H9 (cell line): ENCODE data around the gene ISG20L2. TPM values are rescaled to one million over a fixed set of nuclear protein-coding genes. Genes with fewer than 3 reads are reported as not detected.

Experiments used
- DNase-seq: peaks from one replicate; pipeline ENCODE4 v3.0.0-alpha.2; 2017
- H2AFZ ChIP-seq: one replicate; pipeline ENCODE4 v1.6.1; 2013; ENCODE audit warnings: mild to moderate bottlenecking, low read length, control low read depth, moderate library complexity
- H2AK5ac ChIP-seq: 2 replicates; pipeline ENCODE4 v1.6.1; 2013; ENCODE audit warnings: low read length, control low read depth, mixed read lengths; ENCODE audit not compliant: insufficient read length
- H2BK120ac ChIP-seq: one replicate; pipeline ENCODE4 v1.6.1; 2013; ENCODE audit warnings: low read depth, mild to moderate bottlenecking, low read length, control low read depth, inconsistent platforms; ENCODE audit not compliant: poor library complexity, severe bottlenecking
- H2BK12ac ChIP-seq: 2 replicates; pipeline ENCODE4 v1.6.1; 2013; ENCODE audit warnings: low read length, control low read depth, mixed read lengths, low read depth; ENCODE audit not compliant: insufficient read length
- H2BK15ac ChIP-seq: 2 replicates; pipeline ENCODE4 v1.6.1; 2013; ENCODE audit warnings: low read depth, low read length, control low read depth
- H2BK20ac ChIP-seq: one replicate; pipeline ENCODE4 v1.6.1; 2013; ENCODE audit warnings: low read depth, mild to moderate bottlenecking, low read length, control low read depth, inconsistent platforms; ENCODE audit not compliant: poor library complexity, severe bottlenecking
- H2BK5ac ChIP-seq: 2 replicates; pipeline ENCODE4 v1.6.1; 2013; ENCODE audit warnings: low read length, control low read depth, mixed read lengths; ENCODE audit not compliant: insufficient read length
- H3K14ac ChIP-seq: 2 replicates; pipeline ENCODE4 v1.6.1; 2013; ENCODE audit warnings: low read length, control low read depth; ENCODE audit not compliant: insufficient read depth
- H3K18ac ChIP-seq: 2 replicates; pipeline ENCODE4 v1.6.1; 2013; ENCODE audit warnings: low read depth, mild to moderate bottlenecking, mixed read lengths, low read length, control low read depth; ENCODE audit not compliant: insufficient read length
- H3K23ac ChIP-seq: 2 replicates; pipeline ENCODE4 v1.6.1; 2013; ENCODE audit warnings: low read length, control low read depth, mixed read lengths, low read depth; ENCODE audit not compliant: insufficient read length
- H3K23me2 ChIP-seq: 2 replicates; pipeline ENCODE4 v1.6.1; 2013; ENCODE audit warnings: low read depth, mild to moderate bottlenecking, mixed read lengths, low read length, control low read depth; ENCODE audit not compliant: insufficient read length, poor library complexity, severe bottlenecking
- H3K27ac ChIP-seq: 2 replicates; pipeline ENCODE4 v1.5.1; 2013; ENCODE audit warnings: low read length, control low read depth, mixed read lengths, low read depth; ENCODE audit not compliant: insufficient read length
- H3K27me3 ChIP-seq: 2 replicates; pipeline ENCODE4 v1.6.1; 2013; ENCODE audit warnings: low read length, control low read depth, inconsistent platforms; ENCODE audit not compliant: insufficient read depth
- H3K4ac ChIP-seq: 2 replicates; pipeline ENCODE4 v1.6.1; 2013; ENCODE audit warnings: low read depth, mild to moderate bottlenecking, control low read depth, inconsistent platforms, low read length, moderate library complexity
- H3K4me1 ChIP-seq: 2 replicates; pipeline ENCODE4 v1.6.1; 2013; ENCODE audit warnings: low read length, control low read depth, inconsistent platforms; ENCODE audit not compliant: insufficient read depth
- H3K4me2 ChIP-seq: 2 replicates; pipeline ENCODE4 v1.6.1; 2013; ENCODE audit warnings: low read length, control low read depth, mixed read lengths; ENCODE audit not compliant: insufficient read length, insufficient read depth
- H3K56ac ChIP-seq: 2 replicates; pipeline ENCODE4 v1.6.1; 2013; ENCODE audit warnings: low read depth, mild to moderate bottlenecking, mixed read lengths, low read length, control low read depth; ENCODE audit not compliant: insufficient read length
- H3K79me1 ChIP-seq: 2 replicates; pipeline ENCODE4 v1.6.1; 2013; ENCODE audit warnings: low read depth, mild to moderate bottlenecking, moderate library complexity, low read length, control low read depth, inconsistent platforms; ENCODE audit not compliant: insufficient read depth, poor library complexity, severe bottlenecking
- H3K79me2 ChIP-seq: 2 replicates; pipeline ENCODE4 v1.6.1; 2013; ENCODE audit warnings: low read length, control low read depth, inconsistent platforms; ENCODE audit not compliant: insufficient read depth
- H3K9ac ChIP-seq: 2 replicates; pipeline ENCODE4 v1.6.1; 2013; ENCODE audit warnings: low read length, control low read depth, mixed read lengths; ENCODE audit not compliant: insufficient read length; ENCODE audit errors: extremely low read depth
- H3K9me3 ChIP-seq: one replicate; pipeline ENCODE4 v1.6.1; 2013; ENCODE audit warnings: low read depth, low read length, inconsistent platforms; ENCODE audit not compliant: control insufficient read depth
- H3T11ph ChIP-seq: one replicate; pipeline ENCODE4 v1.6.1; 2013; ENCODE audit warnings: mild to moderate bottlenecking, low read length, control low read depth, inconsistent platforms
- H4K20me1 ChIP-seq: one replicate; pipeline ENCODE4 v1.6.1; 2013; ENCODE audit not compliant: control insufficient read depth, insufficient read length, insufficient read depth
- H4K5ac ChIP-seq: 2 replicates; pipeline ENCODE4 v1.6.1; 2013; ENCODE audit warnings: low read depth, mild to moderate bottlenecking, mixed read lengths, low read length, control low read depth; ENCODE audit not compliant: insufficient read length
- H4K8ac ChIP-seq: replicated peaks from 2 replicates; pipeline ENCODE4 v1.6.1; 2013; ENCODE audit warnings: low read length, control low read depth, mixed read lengths, low read depth; ENCODE audit not compliant: insufficient read length
- H4K91ac ChIP-seq: 2 replicates; pipeline ENCODE4 v1.6.1; 2013; ENCODE audit warnings: low read depth, mild to moderate bottlenecking, moderate library complexity, mixed read lengths, low read length, control low read depth; ENCODE audit not compliant: insufficient read length
- H3K27ac Mint-ChIP-seq, 3 experiments: 2 replicates in 2 of 3; 3 replicates in 1 of 3; pipeline ENCODE4 v1.8.0; 2020 to 2021; ENCODE audit warnings: mixed read lengths in 3 of 3, mild to moderate bottlenecking in 1 of 3, moderate library complexity in 1 of 3
- H3K27me3 Mint-ChIP-seq: 2 replicates; pipeline ENCODE4 v1.8.0; 2021; ENCODE audit warnings: low read depth, mild to moderate bottlenecking, moderate library complexity, mixed read lengths
- H3K36me3 Mint-ChIP-seq, 3 experiments: 2 replicates in 2 of 3; 3 replicates in 1 of 3; pipeline ENCODE4 v1.8.0; 2020 to 2021; ENCODE audit warnings: low read depth in 3 of 3, mixed read lengths in 3 of 3; ENCODE audit not compliant: insufficient read depth in 1 of 3
- H3K4me1 Mint-ChIP-seq, 2 experiments: 2 replicates each; pipeline ENCODE4 v1.8.0; 2020; ENCODE audit warnings: mixed read lengths in 2 of 2
- H3K4me3 Mint-ChIP-seq, 2 experiments: 2 replicates in 1 of 2; 3 replicates in 1 of 2; pipeline ENCODE4 v1.8.0; 2020 to 2021; ENCODE audit warnings: mild to moderate bottlenecking in 2 of 2, mixed read lengths in 2 of 2, moderate library complexity in 1 of 2
- H3K9me3 Mint-ChIP-seq, 2 experiments: 2 replicates in 1 of 2; 3 replicates in 1 of 2; pipeline ENCODE4 v1.8.0; 2020; ENCODE audit warnings: mild to moderate bottlenecking in 2 of 2, mixed read lengths in 2 of 2, moderate library complexity in 1 of 2
- WGBS: extraction: QIAGEN DNeasy Blood & Tissue Kit; methylation state at CpG from one replicate; pipeline ENCODE4 v1.1.7; 2013; ENCODE audit warnings: missing lambda C conversion rate, low lambda C conversion rate, mixed read lengths; ENCODE audit not compliant: insufficient read length; ENCODE audit errors: extremely low coverage; 5-methylcytosine and 5-hydroxymethylcytosine counted together
- total RNA-seq: library from RNA; stranded (reverse); gene quantifications from 2 replicates; pipeline ENCODE4 v1.2.1, GENCODE V29; 2021
- TF ChIP-seq, protein P1 (sequence below): fragments of 200-600 bp; sonication (generic); conservative IDR thresholded peaks from 3 replicates; pipeline ENCODE4 v1.8.0; 2021; ENCODE audit warnings: antibody characterized with exemption, mild to moderate bottlenecking

ISG20L2 gene
- total RNA-seq, 1 experiment from 2014 or later = 57.6 TPM

DNA sequence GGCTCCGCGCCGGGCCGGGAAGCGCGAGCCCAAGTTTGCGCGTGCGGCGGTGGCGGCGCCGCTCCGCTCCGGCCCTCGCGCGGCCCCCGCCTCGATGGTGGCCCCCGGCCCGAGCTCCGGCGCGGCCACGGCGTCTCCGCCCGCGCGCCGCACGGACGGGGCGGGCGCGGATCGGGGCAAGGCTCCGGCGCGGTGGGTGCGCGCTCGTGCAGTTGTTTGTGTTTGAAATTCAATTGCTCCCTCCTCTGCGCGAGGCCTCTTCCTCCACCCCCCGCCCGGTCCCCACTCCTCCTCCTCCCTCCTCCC lies 22.8 kb upstream of the ISG20L2 start, which contains the start of gene HDGF:
HDGF (minus strand) TSS at position 225 of the 306 bp plus-strand sequence. CDS start 246 bp downstream, outside the sequence.
- Histone ChIP-seq H3K23me2 (peaks cover 20% of the 10 kb centered on the region), H4K8ac (no peak within 1 kb of the TSS), H3K9ac (peak within 1 kb of the TSS; percentile 96), H3T11ph (no peak within 1 kb of the TSS), H2BK12ac (no peak within 1 kb of the TSS), H4K91ac (peak within 1 kb of the TSS; percentile 11), H2BK5ac (peak within 1 kb of the TSS; percentile 11), H3K4ac (no peak within 1 kb of the TSS; the same call in 1 of the 2 replicates), H2BK20ac (no peak within 1 kb of the TSS), H2AFZ (no peak within 1 kb of the TSS), H3K9me3 (no peaks in the 10 kb centered on the region), H3K23ac (no peak within 1 kb of the TSS), H3K18ac (peak within 1 kb of the TSS; percentile 97), H3K56ac (no peak within 1 kb of the TSS), H2BK120ac (peak within 1 kb of the TSS; percentile 51), H2AK5ac (no peak within 1 kb of the TSS), H4K5ac (peak within 1 kb of the TSS; percentile 69), H2BK15ac (no peak within 1 kb of the TSS; the same call in 1 of the 2 replicates), H3K4me1 (peaks cover 19% of the 10 kb centered on the region; the same call in 1 of the 2 replicates), H3K14ac (peak within 1 kb of the TSS; percentile 99), H4K20me1 (no peaks in the 10 kb centered on the region), H3K4me2 (peak within 1 kb of the TSS; percentile 73), H3K27ac (peak within 1 kb of the TSS; percentile 50), H3K79me2 (peaks cover 22% of the 10 kb centered on the region; the same call in 1 of the 2 replicates), H3K27me3 (no peaks in the 10 kb centered on the region), H3K79me1 (no peaks in the 10 kb centered on the region)
- H3K4me3 Mint-ChIP-seq = peak within 1 kb of the TSS; percentile 91 to 96
- H3K9me3 Mint-ChIP-seq = no peaks in the 10 kb centered on the region
- no CpG with 5 or more reads among the region's 48 CpGs for WGBS
- peaks cover 0 to 10% (median 10%) of the 10 kb centered on the region in 3 experiments; a peak in 3 of 7 replicates for H3K36me3 Mint-ChIP-seq
- H3K27ac Mint-ChIP-seq = peak within 1 kb of the TSS; percentile 90 to 99 (median 96)
- H3K27me3 Mint-ChIP-seq = no peaks in the 10 kb centered on the region
- DNase-seq = no peak
- TF ChIP-seq, protein P1, sequence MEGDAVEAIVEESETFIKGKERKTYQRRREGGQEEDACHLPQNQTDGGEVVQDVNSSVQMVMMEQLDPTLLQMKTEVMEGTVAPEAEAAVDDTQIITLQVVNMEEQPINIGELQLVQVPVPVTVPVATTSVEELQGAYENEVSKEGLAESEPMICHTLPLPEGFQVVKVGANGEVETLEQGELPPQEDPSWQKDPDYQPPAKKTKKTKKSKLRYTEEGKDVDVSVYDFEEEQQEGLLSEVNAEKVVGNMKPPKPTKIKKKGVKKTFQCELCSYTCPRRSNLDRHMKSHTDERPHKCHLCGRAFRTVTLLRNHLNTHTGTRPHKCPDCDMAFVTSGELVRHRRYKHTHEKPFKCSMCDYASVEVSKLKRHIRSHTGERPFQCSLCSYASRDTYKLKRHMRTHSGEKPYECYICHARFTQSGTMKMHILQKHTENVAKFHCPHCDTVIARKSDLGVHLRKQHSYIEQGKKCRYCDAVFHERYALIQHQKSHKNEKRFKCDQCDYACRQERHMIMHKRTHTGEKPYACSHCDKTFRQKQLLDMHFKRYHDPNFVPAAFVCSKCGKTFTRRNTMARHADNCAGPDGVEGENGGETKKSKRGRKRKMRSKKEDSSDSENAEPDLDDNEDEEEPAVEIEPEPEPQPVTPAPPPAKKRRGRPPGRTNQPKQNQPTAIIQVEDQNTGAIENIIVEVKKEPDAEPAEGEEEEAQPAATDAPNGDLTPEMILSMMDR = no peak
- peaks cover 41 to 44% of the 10 kb centered on the region in 2 experiments for H3K4me1 Mint-ChIP-seq
